Adrenal gland (tissue), 5 donors: Measurements from ENCODE around the gene IER5.

Source experiments
- CTCF ChIP-seq, 6 experiments: fragments of 450-650 bp in 4 of 6; fragments of 200-600 bp in 2 of 6; sonication (generic) in 1 of 6; IDR thresholded peaks; 1 replicate in 5 of 6; 2 replicates in 1 of 6; pipeline versions ENCODE4 v1.5.1 to v1.8.0; 2016 to 2021; ENCODE audit warnings: antibody characterized with exemption in 6 of 6, mild to moderate bottlenecking in 2 of 6, moderate library complexity in 1 of 6
- POLR2A ChIP-seq, 2 donors: fragments of 450-650 bp; IDR thresholded peaks; one replicate each; pipeline ENCODE4 v1.6.1; 2017; ENCODE audit warnings: antibody characterized with exemption in 2 of 2, mild to moderate bottlenecking in 2 of 2, moderate library complexity in 1 of 2
- donor health status: DM: no; HTN: no; CAD: no.

DNA sequence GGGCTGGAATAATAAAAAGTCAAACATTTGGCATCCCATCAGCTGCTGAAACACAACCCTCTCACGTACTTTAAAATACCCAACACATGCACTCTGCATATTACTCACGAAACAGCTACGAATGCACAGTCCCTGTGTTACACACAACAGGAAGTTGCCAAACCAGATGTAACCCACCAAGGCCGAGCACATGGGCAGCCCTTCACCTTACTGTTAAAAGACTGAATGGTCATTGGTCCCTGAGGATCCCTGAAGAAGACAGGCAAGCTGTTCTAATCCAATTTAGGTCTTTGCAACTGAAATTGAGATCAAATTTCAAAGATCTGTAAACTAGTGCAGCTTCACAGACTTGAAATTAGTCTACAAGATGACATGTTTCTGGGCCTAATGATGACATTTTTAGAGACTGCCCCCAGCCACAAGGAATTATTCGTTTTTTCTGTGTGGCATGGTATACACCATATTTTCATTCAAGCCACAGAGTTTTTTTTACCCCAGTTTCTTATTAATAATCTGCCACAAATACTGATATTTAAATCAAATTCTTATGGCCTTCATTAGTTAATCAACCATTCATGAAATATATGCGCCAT, 25.6 kb upstream of the IER5 start:
- no peak for TF ChIP-seq POLR2A (IDR thresholded peaks at IDR 0.05)
- TF ChIP-seq CTCF (IDR thresholded peaks at IDR 0.05): no peak
